ENCODE measurements around the gene SHE. TPM values are rescaled to one million over a fixed set of nuclear protein-coding genes. Genes with fewer than 3 reads are reported as not detected.
A peak's percentile ranks its signal among the peaks of the same experiment; 100 is the strongest.
"Not testable (repeated sequence)": the region's sequence is repeated elsewhere in the genome, so short reads cannot be mapped to it uniquely, and the experiment has no call there.

Gene SHE
- total RNA-seq, 1 donor = 0.27 TPM

- no peak for DNase-seq (ENCODE audit: low read depth in 2 of 3, low spot score in 2 of 3)
Measured at GRCh38 chr1:154517661-154518060, 15.4 kb upstream of the SHE start.

GRCh38 chr1:154514066-154514553 is 11.9 kb upstream of the SHE start:
- no peak for DNase-seq (ENCODE audit: low read depth in 2 of 3, low spot score in 2 of 3)

- DNase-seq (ENCODE audit: low read depth in 2 of 3, low spot score in 2 of 3) = no peak
Measured at GRCh38 chr1:154512760-154513159, 10.5 kb upstream of the SHE start.

GRCh38 chr1:154503898-154504297 is 1.7 kb upstream of the SHE start:
- no peak for DNase-seq (ENCODE audit: low read depth in 2 of 3, low spot score in 2 of 3)

- peak in 1 of 3 donors; percentile 26 for DNase-seq (ENCODE audit: low read depth in 2 of 3, low spot score in 2 of 3)
Measured at GRCh38 chr1:154502744-154503115, 518 bp upstream of the SHE start.

- no peak for DNase-seq (ENCODE audit: low read depth in 2 of 3, low spot score in 2 of 3)
Measured at GRCh38 chr1:154501423-154502065, 668 bp downstream of the SHE start.

GRCh38 chr1:154500533-154500932 is 1.7 kb downstream of the SHE start:
- DNase-seq (ENCODE audit: low read depth in 2 of 3, low spot score in 2 of 3) = no peak

GRCh38 chr1:154499446-154499845 is 2.8 kb downstream of the SHE start:
- no peak for DNase-seq (ENCODE audit: low read depth in 2 of 3, low spot score in 2 of 3)

GRCh38 chr1:154497026-154497806 is 5.0 kb downstream of the SHE start:
- DNase-seq (ENCODE audit: low read depth in 2 of 3, low spot score in 2 of 3) = peak in 2 of 3 donors; percentile 40 to 58

GRCh38 chr1:154496383-154496782 is 5.8 kb downstream of the SHE start:
- no peak for DNase-seq (ENCODE audit: low read depth in 2 of 3, low spot score in 2 of 3)

- DNase-seq (ENCODE audit: low read depth in 2 of 3, low spot score in 2 of 3) = no peak
Measured at GRCh38 chr1:154495496-154496273, 6.5 kb downstream of the SHE start.

- DNase-seq (ENCODE audit: low read depth in 2 of 3, low spot score in 2 of 3) = peak in 2 of 3 donors; percentile 26 to 43
Measured at GRCh38 chr1:154493276-154493675, 8.9 kb downstream of the SHE start.

- no peak for DNase-seq (ENCODE audit: low read depth in 2 of 3, low spot score in 2 of 3)
Measured at GRCh38 chr1:154492115-154492514, 10.1 kb downstream of the SHE start.

GRCh38 chr1:154490317-154490716 is 11.9 kb downstream of the SHE start:
- DNase-seq (ENCODE audit: low read depth in 2 of 3, low spot score in 2 of 3) = no peak

GRCh38 chr1:154489695-154490274 is 12.4 kb downstream of the SHE start:
- DNase-seq (ENCODE audit: low read depth in 2 of 3, low spot score in 2 of 3) = no peak

- DNase-seq (ENCODE audit: low read depth in 2 of 3, low spot score in 2 of 3) = no peak
Measured at GRCh38 chr1:154488922-154489321, 13.3 kb downstream of the SHE start.

- DNase-seq (ENCODE audit: low read depth in 2 of 3, low spot score in 2 of 3) = not testable (repeated sequence)
Measured at GRCh38 chr1:154486756-154487155, 15.5 kb downstream of the SHE start.

GRCh38 chr1:154485910-154486496 is 16.2 kb downstream of the SHE start:
- no peak for DNase-seq (ENCODE audit: low read depth in 2 of 3, low spot score in 2 of 3)

- DNase-seq (ENCODE audit: low read depth in 2 of 3, low spot score in 2 of 3) = no peak
Measured at GRCh38 chr1:154485106-154485505, 17.1 kb downstream of the SHE start.

- DNase-seq (ENCODE audit: low read depth in 2 of 3, low spot score in 2 of 3) = no peak
Measured at GRCh38 chr1:154483941-154484803, 18.0 kb downstream of the SHE start.
